HEK293 (cell line): Measurements from ENCODE around the gene METTL16.
A peak's percentile ranks its signal among the peaks of the same experiment; 100 is the strongest.

ENCODE experiments used
- CTCF ChIA-PET: fragments of 350-600 bp; formaldehyde crosslinking; extraction: SDS; loops from one replicate; lab custom pipeline; 2021; ENCODE audit warnings: antibody characterized with exemption; lab: Yijun Ruan, JAX
- POLR2A ChIA-PET: fragments of 300-600 bp; formaldehyde crosslinking; extraction: SDS; loops from one replicate; lab custom pipeline; 2020; ENCODE audit warnings: antibody characterized with exemption, inconsistent platforms; lab: Yijun Ruan, JAX
- H3K27ac ChIP-seq: fragments of 200-500 bp; sonication (Bioruptor generic); 2 replicates; pipeline ENCODE4 v1.5.1; 2014; ENCODE audit warnings: low read depth, low read length, control low read depth, inconsistent platforms; ENCODE audit errors: extremely low read depth
- H3K36me3 ChIP-seq, 2 experiments: fragments of 200-500 bp in 1 of 2; sonication (Bioruptor generic) in 1 of 2; 1 replicate in 1 of 2; 2 replicates in 1 of 2; pipeline ENCODE4 v1.5.1; 2014 to 2017; ENCODE audit warnings: inconsistent platforms in 2 of 2, low read length in 2 of 2; ENCODE audit not compliant: control insufficient read depth in 2 of 2, insufficient read depth in 1 of 2
- H3K4me1 ChIP-seq: fragments of 200-500 bp; sonication (Bioruptor generic); 2 replicates; pipeline ENCODE4 v1.5.1; 2014; ENCODE audit warnings: mild to moderate bottlenecking, low read length, inconsistent platforms; ENCODE audit not compliant: control insufficient read depth, insufficient read depth
- H3K4me3 ChIP-seq: 2 replicates; pipeline ENCODE4 v1.5.1; 2011; ENCODE audit warnings: low read depth, mild to moderate bottlenecking, control low read depth, low read length, moderate library complexity
- H3K9me3 ChIP-seq: fragments of 200-500 bp; sonication (Bioruptor generic); 2 replicates; pipeline ENCODE4 v1.5.1; 2014; ENCODE audit warnings: low read depth, low read length, inconsistent platforms; ENCODE audit not compliant: control insufficient read depth, insufficient read depth
- HOXD13 ChIP-seq: sonication (generic); formaldehyde crosslinking; IDR thresholded peaks from 2 replicates; pipeline ENCODE4 v1.8.0; 2022; ENCODE audit warnings: missing genetic modification reagents, borderline replicate concordance
- IKZF3 ChIP-seq: fragments of 450-650 bp; IDR thresholded peaks from 2 replicates; pipeline ENCODE4 v1.5.0; 2018; ENCODE audit warnings: missing biosample characterization, mild to moderate bottlenecking, missing genetic modification characterization, moderate library complexity
- KLF10 ChIP-seq: fragments of 450-650 bp; IDR thresholded peaks from 2 replicates; pipeline ENCODE4 v1.5.1; 2018; ENCODE audit warnings: missing biosample characterization, mild to moderate bottlenecking, missing genetic modification characterization
- SCRT2 ChIP-seq: fragments of 450-650 bp; formaldehyde crosslinking; IDR thresholded peaks from 2 replicates; pipeline ENCODE4 v1.5.1; 2016; ENCODE audit warnings: missing biosample characterization, missing genetic modification characterization
- YY2 ChIP-seq: fragments of 450-650 bp; formaldehyde crosslinking; IDR thresholded peaks from 2 replicates; pipeline ENCODE4 v1.5.1; 2016; ENCODE audit warnings: missing biosample characterization, missing genetic modification characterization
- ZBTB21 ChIP-seq: fragments of 450-650 bp; formaldehyde crosslinking; IDR thresholded peaks from 2 replicates; pipeline ENCODE4 v1.5.1; 2017; ENCODE audit warnings: missing biosample characterization, missing genetic modification characterization
- ZNF16 ChIP-seq: fragments of 450-650 bp; formaldehyde crosslinking; IDR thresholded peaks from 2 replicates; pipeline ENCODE4 v1.5.1; 2016; ENCODE audit warnings: low read depth, missing biosample characterization, missing genetic modification characterization
- ZNF184 ChIP-seq: fragments of 450-650 bp; IDR thresholded peaks from 2 replicates; pipeline ENCODE4 v1.5.1; 2018; ENCODE audit warnings: missing biosample characterization, mild to moderate bottlenecking, missing genetic modification characterization
- ZNF211 ChIP-seq: fragments of 450-650 bp; formaldehyde crosslinking; IDR thresholded peaks from 2 replicates; pipeline ENCODE4 v1.5.1; 2016; ENCODE audit warnings: low read depth, missing biosample characterization, missing genetic modification characterization
- ZNF221 ChIP-seq: fragments of 450-650 bp; formaldehyde crosslinking; IDR thresholded peaks from 2 replicates; pipeline ENCODE4 v1.5.1; 2017; ENCODE audit warnings: missing biosample characterization, missing genetic modification characterization, borderline replicate concordance
- ZNF426 ChIP-seq: fragments of 450-650 bp; formaldehyde crosslinking; IDR thresholded peaks from 2 replicates; pipeline ENCODE4 v1.5.1; 2017; ENCODE audit warnings: missing biosample characterization, missing genetic modification characterization, mild to moderate bottlenecking, inconsistent platforms, moderate library complexity
- ZNF549 ChIP-seq: fragments of 450-650 bp; IDR thresholded peaks from 2 replicates; pipeline ENCODE4 v1.5.1; 2018; ENCODE audit warnings: missing biosample characterization, missing genetic modification characterization, mild to moderate bottlenecking, inconsistent platforms, moderate library complexity
- TF ChIP-seq, protein P1 (sequence below): fragments of 450-650 bp; formaldehyde crosslinking; IDR thresholded peaks from 2 replicates; pipeline ENCODE4 v1.5.1; 2016; ENCODE audit warnings: missing biosample characterization, missing genetic modification characterization
- TF ChIP-seq, protein P2 (sequence below): fragments of 450-650 bp; formaldehyde crosslinking; IDR thresholded peaks from 2 replicates; pipeline ENCODE4 v1.5.1; 2016; ENCODE audit warnings: missing biosample characterization, missing genetic modification characterization
- TF ChIP-seq, protein P3 (sequence below): fragments of 450-650 bp; formaldehyde crosslinking; IDR thresholded peaks from 2 replicates; pipeline ENCODE4 v1.5.1; 2016; ENCODE audit warnings: missing biosample characterization, missing genetic modification characterization
- TF ChIP-seq, protein P4 (sequence below): IDR thresholded peaks from 2 replicates; pipeline ENCODE4 v1.6.1; 2011; ENCODE audit warnings: mild to moderate bottlenecking, low read depth, low read length, borderline replicate concordance
- TF ChIP-seq, protein P5 (sequence below): fragments of 450-650 bp; formaldehyde crosslinking; IDR thresholded peaks from 2 replicates; pipeline ENCODE4 v1.5.1; 2016; ENCODE audit warnings: missing biosample characterization, missing genetic modification characterization
- TF ChIP-seq, protein P6 (sequence below): fragments of 450-650 bp; formaldehyde crosslinking; IDR thresholded peaks from 2 replicates; pipeline ENCODE4 v1.5.1; 2016; ENCODE audit warnings: missing biosample characterization, missing genetic modification characterization, borderline replicate concordance
- TF ChIP-seq, protein P7 (sequence below): fragments of 450-650 bp; IDR thresholded peaks from 2 replicates; pipeline ENCODE4 v1.5.1; 2018; ENCODE audit warnings: missing biosample characterization, missing genetic modification characterization
- TF ChIP-seq, protein P8 (sequence below): fragments of 450-650 bp; formaldehyde crosslinking; conservative IDR thresholded peaks from 2 replicates; pipeline ENCODE4 v1.5.1; 2016; ENCODE audit warnings: low read depth, missing biosample characterization, missing genetic modification characterization

METTL16 gene

DNA sequence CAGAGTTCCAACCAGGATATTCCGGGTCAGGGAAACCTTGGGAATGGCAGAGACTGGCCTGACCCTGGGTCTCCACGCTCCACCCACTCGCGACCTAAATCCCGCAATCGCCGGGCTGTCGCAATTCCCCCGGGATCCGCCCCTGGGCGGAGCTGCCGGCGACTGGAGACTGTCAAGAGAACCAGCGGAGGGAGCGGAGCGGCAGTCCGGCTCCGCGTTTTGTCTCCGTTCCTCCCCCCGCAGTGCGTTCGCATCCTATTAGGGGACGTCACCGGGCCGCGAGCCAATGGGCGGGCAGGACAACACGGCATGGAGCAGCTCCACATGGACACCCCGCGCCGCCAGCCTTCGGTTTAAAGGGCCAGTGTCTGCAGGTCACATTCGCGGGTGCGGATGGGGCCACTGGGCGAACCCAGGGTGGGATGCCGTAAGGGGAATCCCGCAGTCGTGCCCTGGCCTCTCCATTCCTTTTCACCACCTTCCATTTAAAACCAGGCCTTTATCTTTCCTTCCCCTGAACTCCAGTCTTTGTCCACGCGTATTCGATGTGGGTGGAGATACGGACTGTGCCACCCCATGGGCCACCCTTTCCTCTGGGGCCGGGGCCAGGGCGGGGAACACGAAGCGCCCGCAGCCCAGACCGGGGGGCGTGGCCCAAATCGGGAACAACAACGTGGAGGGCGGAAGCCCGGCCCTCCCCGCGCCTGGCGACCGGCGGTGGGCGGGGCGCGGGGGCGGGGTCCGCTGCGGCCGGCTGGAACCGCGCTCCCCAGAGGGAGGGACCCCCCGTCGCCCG is 110.1 kb downstream of the METTL16 start:
- Histone ChIP-seq H3K4me3 (peak overlapping the region; percentile 43), H3K9me3 (no peaks in the 10 kb centered on the region), H3K36me3 (no peaks in the 10 kb centered on the region), H3K27ac (peak overlapping the region; percentile 77), H3K4me1 (peaks cover 19% of the 10 kb centered on the region)
- ChIA-PET POLR2A (interaction anchor here (0.8 to 3.6 kb wide), 7 partner anchors 9 to 98 kb away, joined by 3 to 25 read pairs (median 8); partner anchors contain the start of genes SGSM2, SMG6, SRR and TSR1), CTCF (interaction anchor here (0.6 to 11.4 kb wide), 4 partner anchors 14 to 314 kb away, joined by 3 to 116 read pairs (median 6); no protein-coding TSS in a partner anchor)
- TF ChIP-seq SCRT2 (tag by site-specific recombination) (peak; percentile 91), ZBTB21 (tag by site-specific recombination) (peak; percentile 87), ZNF549 (no peak), YY2 (tag by site-specific recombination) (peak; percentile 44; the same call in 1 of the 2 replicates), HOXD13 (CRISPR knock-in tag) (peak; percentile 76; the same call in 1 of the 2 replicates), ZNF221 (tag by site-specific recombination) (no peak), ZNF426 (tag by site-specific recombination) (no peak), KLF10 (peak; percentile 89), ZNF184 (no peak), IKZF3 (no peak; the same call in none of the 2 replicates), ZNF211 (tag by site-specific recombination) (no peak), ZNF16 (no peak)
- TF ChIP-seq, protein P1, sequence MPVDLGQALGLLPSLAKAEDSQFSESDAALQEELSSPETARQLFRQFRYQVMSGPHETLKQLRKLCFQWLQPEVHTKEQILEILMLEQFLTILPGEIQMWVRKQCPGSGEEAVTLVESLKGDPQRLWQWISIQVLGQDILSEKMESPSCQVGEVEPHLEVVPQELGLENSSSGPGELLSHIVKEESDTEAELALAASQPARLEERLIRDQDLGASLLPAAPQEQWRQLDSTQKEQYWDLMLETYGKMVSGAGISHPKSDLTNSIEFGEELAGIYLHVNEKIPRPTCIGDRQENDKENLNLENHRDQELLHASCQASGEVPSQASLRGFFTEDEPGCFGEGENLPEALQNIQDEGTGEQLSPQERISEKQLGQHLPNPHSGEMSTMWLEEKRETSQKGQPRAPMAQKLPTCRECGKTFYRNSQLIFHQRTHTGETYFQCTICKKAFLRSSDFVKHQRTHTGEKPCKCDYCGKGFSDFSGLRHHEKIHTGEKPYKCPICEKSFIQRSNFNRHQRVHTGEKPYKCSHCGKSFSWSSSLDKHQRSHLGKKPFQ, result no peak
- TF ChIP-seq, protein P2, sequence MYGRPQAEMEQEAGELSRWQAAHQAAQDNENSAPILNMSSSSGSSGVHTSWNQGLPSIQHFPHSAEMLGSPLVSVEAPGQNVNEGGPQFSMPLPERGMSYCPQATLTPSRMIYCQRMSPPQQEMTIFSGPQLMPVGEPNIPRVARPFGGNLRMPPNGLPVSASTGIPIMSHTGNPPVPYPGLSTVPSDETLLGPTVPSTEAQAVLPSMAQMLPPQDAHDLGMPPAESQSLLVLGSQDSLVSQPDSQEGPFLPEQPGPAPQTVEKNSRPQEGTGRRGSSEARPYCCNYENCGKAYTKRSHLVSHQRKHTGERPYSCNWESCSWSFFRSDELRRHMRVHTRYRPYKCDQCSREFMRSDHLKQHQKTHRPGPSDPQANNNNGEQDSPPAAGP, result peak; percentile 88
- TF ChIP-seq, protein P3, sequence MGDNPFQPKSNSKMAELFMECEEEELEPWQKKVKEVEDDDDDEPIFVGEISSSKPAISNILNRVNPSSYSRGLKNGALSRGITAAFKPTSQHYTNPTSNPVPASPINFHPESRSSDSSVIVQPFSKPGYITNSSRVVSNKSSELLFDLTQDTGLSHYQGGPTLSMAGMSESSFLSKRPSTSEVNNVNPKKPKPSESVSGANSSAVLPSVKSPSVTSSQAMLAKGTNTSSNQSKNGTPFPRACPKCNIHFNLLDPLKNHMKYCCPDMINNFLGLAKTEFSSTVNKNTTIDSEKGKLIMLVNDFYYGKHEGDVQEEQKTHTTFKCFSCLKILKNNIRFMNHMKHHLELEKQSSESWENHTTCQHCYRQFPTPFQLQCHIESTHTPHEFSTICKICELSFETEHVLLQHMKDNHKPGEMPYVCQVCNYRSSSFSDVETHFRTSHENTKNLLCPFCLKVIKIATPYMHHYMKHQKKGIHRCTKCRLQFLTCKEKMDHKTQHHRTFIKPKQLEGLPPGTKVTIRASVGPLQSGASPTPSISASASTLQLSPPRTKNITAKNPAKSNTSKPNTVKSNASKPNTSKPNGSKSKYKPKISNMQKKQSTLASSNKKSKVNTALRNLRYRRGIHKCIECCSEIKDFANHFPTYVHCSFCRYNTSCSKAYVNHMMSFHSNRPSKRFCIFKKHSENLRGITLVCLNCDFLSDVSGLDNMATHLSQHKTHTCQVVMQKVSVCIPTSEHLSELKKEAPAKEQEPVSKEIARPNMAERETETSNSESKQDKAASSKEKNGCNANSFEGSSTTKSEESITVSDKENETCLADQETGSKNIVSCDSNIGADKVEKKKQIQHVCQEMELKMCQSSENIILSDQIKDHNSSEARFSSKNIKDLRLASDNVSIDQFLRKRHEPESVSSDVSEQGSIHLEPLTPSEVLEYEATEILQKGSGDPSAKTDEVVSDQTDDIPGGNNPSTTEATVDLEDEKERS (tag by site-specific recombination), result no peak
- TF ChIP-seq, protein P4, sequence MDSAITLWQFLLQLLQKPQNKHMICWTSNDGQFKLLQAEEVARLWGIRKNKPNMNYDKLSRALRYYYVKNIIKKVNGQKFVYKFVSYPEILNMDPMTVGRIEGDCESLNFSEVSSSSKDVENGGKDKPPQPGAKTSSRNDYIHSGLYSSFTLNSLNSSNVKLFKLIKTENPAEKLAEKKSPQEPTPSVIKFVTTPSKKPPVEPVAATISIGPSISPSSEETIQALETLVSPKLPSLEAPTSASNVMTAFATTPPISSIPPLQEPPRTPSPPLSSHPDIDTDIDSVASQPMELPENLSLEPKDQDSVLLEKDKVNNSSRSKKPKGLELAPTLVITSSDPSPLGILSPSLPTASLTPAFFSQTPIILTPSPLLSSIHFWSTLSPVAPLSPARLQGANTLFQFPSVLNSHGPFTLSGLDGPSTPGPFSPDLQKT, result no peak; the same call in 1 of the 2 replicates
- TF ChIP-seq, protein P5, sequence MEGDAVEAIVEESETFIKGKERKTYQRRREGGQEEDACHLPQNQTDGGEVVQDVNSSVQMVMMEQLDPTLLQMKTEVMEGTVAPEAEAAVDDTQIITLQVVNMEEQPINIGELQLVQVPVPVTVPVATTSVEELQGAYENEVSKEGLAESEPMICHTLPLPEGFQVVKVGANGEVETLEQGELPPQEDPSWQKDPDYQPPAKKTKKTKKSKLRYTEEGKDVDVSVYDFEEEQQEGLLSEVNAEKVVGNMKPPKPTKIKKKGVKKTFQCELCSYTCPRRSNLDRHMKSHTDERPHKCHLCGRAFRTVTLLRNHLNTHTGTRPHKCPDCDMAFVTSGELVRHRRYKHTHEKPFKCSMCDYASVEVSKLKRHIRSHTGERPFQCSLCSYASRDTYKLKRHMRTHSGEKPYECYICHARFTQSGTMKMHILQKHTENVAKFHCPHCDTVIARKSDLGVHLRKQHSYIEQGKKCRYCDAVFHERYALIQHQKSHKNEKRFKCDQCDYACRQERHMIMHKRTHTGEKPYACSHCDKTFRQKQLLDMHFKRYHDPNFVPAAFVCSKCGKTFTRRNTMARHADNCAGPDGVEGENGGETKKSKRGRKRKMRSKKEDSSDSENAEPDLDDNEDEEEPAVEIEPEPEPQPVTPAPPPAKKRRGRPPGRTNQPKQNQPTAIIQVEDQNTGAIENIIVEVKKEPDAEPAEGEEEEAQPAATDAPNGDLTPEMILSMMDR (tag by site-specific recombination), result no peak
- TF ChIP-seq, protein P6, sequence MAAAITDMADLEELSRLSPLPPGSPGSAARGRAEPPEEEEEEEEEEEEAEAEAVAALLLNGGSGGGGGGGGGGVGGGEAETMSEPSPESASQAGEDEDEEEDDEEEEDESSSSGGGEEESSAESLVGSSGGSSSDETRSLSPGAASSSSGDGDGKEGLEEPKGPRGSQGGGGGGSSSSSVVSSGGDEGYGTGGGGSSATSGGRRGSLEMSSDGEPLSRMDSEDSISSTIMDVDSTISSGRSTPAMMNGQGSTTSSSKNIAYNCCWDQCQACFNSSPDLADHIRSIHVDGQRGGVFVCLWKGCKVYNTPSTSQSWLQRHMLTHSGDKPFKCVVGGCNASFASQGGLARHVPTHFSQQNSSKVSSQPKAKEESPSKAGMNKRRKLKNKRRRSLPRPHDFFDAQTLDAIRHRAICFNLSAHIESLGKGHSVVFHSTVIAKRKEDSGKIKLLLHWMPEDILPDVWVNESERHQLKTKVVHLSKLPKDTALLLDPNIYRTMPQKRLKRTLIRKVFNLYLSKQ (tag by site-specific recombination), result no peak
- TF ChIP-seq, protein P7, sequence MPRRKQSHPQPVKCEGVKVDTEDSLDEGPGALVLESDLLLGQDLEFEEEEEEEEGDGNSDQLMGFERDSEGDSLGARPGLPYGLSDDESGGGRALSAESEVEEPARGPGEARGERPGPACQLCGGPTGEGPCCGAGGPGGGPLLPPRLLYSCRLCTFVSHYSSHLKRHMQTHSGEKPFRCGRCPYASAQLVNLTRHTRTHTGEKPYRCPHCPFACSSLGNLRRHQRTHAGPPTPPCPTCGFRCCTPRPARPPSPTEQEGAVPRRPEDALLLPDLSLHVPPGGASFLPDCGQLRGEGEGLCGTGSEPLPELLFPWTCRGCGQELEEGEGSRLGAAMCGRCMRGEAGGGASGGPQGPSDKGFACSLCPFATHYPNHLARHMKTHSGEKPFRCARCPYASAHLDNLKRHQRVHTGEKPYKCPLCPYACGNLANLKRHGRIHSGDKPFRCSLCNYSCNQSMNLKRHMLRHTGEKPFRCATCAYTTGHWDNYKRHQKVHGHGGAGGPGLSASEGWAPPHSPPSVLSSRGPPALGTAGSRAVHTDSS (tag by site-specific recombination), result no peak
- TF ChIP-seq, protein P8, sequence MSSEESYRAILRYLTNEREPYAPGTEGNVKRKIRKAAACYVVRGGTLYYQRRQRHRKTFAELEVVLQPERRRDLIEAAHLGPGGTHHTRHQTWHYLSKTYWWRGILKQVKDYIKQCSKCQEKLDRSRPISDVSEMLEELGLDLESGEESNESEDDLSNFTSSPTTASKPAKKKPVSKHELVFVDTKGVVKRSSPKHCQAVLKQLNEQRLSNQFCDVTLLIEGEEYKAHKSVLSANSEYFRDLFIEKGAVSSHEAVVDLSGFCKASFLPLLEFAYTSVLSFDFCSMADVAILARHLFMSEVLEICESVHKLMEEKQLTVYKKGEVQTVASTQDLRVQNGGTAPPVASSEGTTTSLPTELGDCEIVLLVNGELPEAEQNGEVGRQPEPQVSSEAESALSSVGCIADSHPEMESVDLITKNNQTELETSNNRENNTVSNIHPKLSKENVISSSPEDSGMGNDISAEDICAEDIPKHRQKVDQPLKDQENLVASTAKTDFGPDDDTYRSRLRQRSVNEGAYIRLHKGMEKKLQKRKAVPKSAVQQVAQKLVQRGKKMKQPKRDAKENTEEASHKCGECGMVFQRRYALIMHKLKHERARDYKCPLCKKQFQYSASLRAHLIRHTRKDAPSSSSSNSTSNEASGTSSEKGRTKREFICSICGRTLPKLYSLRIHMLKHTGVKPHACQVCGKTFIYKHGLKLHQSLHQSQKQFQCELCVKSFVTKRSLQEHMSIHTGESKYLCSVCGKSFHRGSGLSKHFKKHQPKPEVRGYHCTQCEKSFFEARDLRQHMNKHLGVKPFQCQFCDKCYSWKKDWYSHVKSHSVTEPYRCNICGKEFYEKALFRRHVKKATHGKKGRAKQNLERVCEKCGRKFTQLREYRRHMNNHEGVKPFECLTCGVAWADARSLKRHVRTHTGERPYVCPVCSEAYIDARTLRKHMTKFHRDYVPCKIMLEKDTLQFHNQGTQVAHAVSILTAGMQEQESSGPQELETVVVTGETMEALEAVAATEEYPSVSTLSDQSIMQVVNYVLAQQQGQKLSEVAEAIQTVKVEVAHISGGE (tag by site-specific recombination), result 0 out of 2 replicates have a peak, but pooled peaks have one; percentile 38
